Gastrocnemius medialis (tissue), 4 donors: ENCODE measurements around the gene TMCC1. TPM values are rescaled to one million over a fixed set of nuclear protein-coding genes. Genes with fewer than 3 reads are reported as not detected.

Experiments
- ATAC-seq, 2 donors: fragments of 150-250 bp; one replicate each; pipeline ENCODE4 v1.9.1; 2016
- DNase-seq, 2 donors: peaks; one replicate each; pipeline ENCODE4 v3.0.0-alpha.2; 2019
- H3K27ac ChIP-seq, 4 donors: fragments of 200-600 bp; sonication (generic); 1 replicate in 1 of 4; 2 replicates in 3 of 4; pipeline ENCODE4 v1.5.1; 2016 to 2018; ENCODE audit warnings: mild to moderate bottlenecking in 2 of 4, moderate library complexity in 1 of 4
- H3K27me3 ChIP-seq, 3 donors: fragments of 200-600 bp; sonication (generic) in 2 of 3; 1 replicate in 1 of 3; 2 replicates in 2 of 3; pipeline versions ENCODE4 v1.5.1 to v1.6.0; 2016 to 2019; ENCODE audit warnings: mild to moderate bottlenecking in 1 of 3, moderate library complexity in 1 of 3
- H3K36me3 ChIP-seq, 2 donors: fragments of 200-600 bp; sonication (generic) in 1 of 2; one replicate each; pipeline ENCODE4 v1.5.1; 2017 to 2018
- H3K4me1 ChIP-seq, 2 donors: fragments of 200-600 bp; sonication (generic) in 1 of 2; one replicate each; pipeline ENCODE4 v1.5.1; 2016 to 2017; ENCODE audit warnings: mild to moderate bottlenecking in 2 of 2
- H3K4me3 ChIP-seq, 4 donors: fragments of 200-600 bp; sonication (generic) in 3 of 4; 1 replicate in 1 of 4; 2 replicates in 3 of 4; pipeline ENCODE4 v1.5.1; 2016 to 2019; ENCODE audit warnings: mild to moderate bottlenecking in 2 of 4
- H3K9me3 ChIP-seq, 3 donors: fragments of 200-600 bp; sonication (generic) in 2 of 3; 1 replicate in 1 of 3; 2 replicates in 2 of 3; pipeline ENCODE4 v1.5.1; 2016 to 2019
- POLR2A ChIP-seq, 2 donors: fragments of 450-650 bp; IDR thresholded peaks; one replicate each; pipeline ENCODE4 v1.6.1; 2017; ENCODE audit warnings: antibody characterized with exemption in 2 of 2, mild to moderate bottlenecking in 2 of 2, moderate library complexity in 2 of 2
- in situ Hi-C, 4 donors: fragments of 200-750 bp; cut with MboI; loops; one replicate each; pipeline versions ENCODE4 v1.15.0 to v1.8.0; 2017; ENCODE audit warnings: low sequenced_read_pairs in 4 of 4
- intact Hi-C: fragments of 100-400 bp; cut with DNase I; formaldehyde crosslinking; loops from one replicate; pipeline ENCODE4 v1.15.1; 2023; ENCODE audit warnings: low total_unique reads
- total RNA-seq, 4 donors: library from RNA; depleted of rRNA; stranded (reverse); fragments of >200 nt; gene quantifications; one replicate each; pipeline versions ENCODE4 v1.1.0 to v1.2.3, GENCODE V29; 2016
- TF ChIP-seq, protein P1 (sequence below), 5 experiments: fragments of 450-650 bp in 3 of 5; fragments of 200-600 bp in 2 of 5; sonication (generic) in 2 of 5; IDR thresholded peaks in 4 of 5; conservative IDR thresholded peaks in 1 of 5; 1 replicate in 4 of 5; 2 replicates in 1 of 5; pipeline ENCODE4 v1.5.1; 2016 to 2019; ENCODE audit warnings: antibody characterized with exemption in 5 of 5, mild to moderate bottlenecking in 3 of 5, moderate library complexity in 3 of 5

Gene TMCC1
- total RNA-seq, 4 donors from 2014 or later, result 18.8 to 24.7 (median 20.2) TPM

- Histone ChIP-seq H3K9me3 (no peaks in the 10 kb centered on the region), H3K4me1 (peaks cover 0 to 3% of the 10 kb centered on the region in 2 donors), H3K36me3 (no peaks in the 10 kb centered on the region), H3K27ac (no peak overlapping the region), H3K4me3 (no peak overlapping the region), H3K27me3 (no peaks in the 10 kb centered on the region)
- intact Hi-C loops (loop anchor here (5.0 kb wide), 2 partner anchors 281 to 551 kb away; no protein-coding TSS in a partner anchor), in situ Hi-C loops (loop anchor here (5.0 to 25.0 kb wide), 4 partner anchors 279 to 446 kb away; no protein-coding TSS in a partner anchor)
- TF ChIP-seq, protein P1, sequence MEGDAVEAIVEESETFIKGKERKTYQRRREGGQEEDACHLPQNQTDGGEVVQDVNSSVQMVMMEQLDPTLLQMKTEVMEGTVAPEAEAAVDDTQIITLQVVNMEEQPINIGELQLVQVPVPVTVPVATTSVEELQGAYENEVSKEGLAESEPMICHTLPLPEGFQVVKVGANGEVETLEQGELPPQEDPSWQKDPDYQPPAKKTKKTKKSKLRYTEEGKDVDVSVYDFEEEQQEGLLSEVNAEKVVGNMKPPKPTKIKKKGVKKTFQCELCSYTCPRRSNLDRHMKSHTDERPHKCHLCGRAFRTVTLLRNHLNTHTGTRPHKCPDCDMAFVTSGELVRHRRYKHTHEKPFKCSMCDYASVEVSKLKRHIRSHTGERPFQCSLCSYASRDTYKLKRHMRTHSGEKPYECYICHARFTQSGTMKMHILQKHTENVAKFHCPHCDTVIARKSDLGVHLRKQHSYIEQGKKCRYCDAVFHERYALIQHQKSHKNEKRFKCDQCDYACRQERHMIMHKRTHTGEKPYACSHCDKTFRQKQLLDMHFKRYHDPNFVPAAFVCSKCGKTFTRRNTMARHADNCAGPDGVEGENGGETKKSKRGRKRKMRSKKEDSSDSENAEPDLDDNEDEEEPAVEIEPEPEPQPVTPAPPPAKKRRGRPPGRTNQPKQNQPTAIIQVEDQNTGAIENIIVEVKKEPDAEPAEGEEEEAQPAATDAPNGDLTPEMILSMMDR (IDR thresholded peaks at IDR 0.05 in 4 of 5, conservative IDR thresholded peaks at IDR 0.05 in 1 of 5), result no peak
- no peak for TF ChIP-seq POLR2A (IDR thresholded peaks at IDR 0.05)
- ATAC-seq (no peak), DNase-seq (no peak)
Observed at GRCh38 chr3:129933471-129933870, 40.0 kb upstream of the TMCC1 start.

- ATAC-seq (no peak), DNase-seq (no peak)
- H3K36me3 ChIP-seq, result no peaks in the 10 kb centered on the region
- in situ Hi-C loops (loop anchor here (10.0 to 25.0 kb wide), 2 partner anchors 295 to 442 kb away; no protein-coding TSS in a partner anchor), intact Hi-C loops (no loop called here)
- TF ChIP-seq, protein P1 (IDR thresholded peaks at IDR 0.05 in 4 of 5, conservative IDR thresholded peaks at IDR 0.05 in 1 of 5), result no peak
- no peak for TF ChIP-seq POLR2A (IDR thresholded peaks at IDR 0.05)
- H3K9me3 ChIP-seq, result no peaks in the 10 kb centered on the region
- H3K4me1 ChIP-seq, result peaks cover 0 to 2% of the 10 kb centered on the region in 2 donors
- no peak overlapping the region for H3K4me3 ChIP-seq
- H3K27me3 ChIP-seq, result no peaks in the 10 kb centered on the region
- no peak overlapping the region for H3K27ac ChIP-seq
Observed at GRCh38 chr3:129929383-129929782, 35.9 kb upstream of the TMCC1 start.

GRCh38 chr3:129927072-129927471 is 33.6 kb upstream of the TMCC1 start:
- H3K27ac ChIP-seq, result no peak overlapping the region
- ATAC-seq, result no peak
- in situ Hi-C loops, result loop anchor here (10.0 to 25.0 kb wide), 2 partner anchors 292 to 440 kb away; no protein-coding TSS in a partner anchor
- no peaks in the 10 kb centered on the region for H3K27me3 ChIP-seq
- no peaks in the 10 kb centered on the region for H3K4me1 ChIP-seq
- DNase-seq, result no peak
- TF ChIP-seq, protein P1 (IDR thresholded peaks at IDR 0.05 in 4 of 5, conservative IDR thresholded peaks at IDR 0.05 in 1 of 5), result no peak
- TF ChIP-seq POLR2A (IDR thresholded peaks at IDR 0.05), result no peak
- H3K4me3 ChIP-seq, result no peak overlapping the region
- no peaks in the 10 kb centered on the region for H3K9me3 ChIP-seq
- no peaks in the 10 kb centered on the region for H3K36me3 ChIP-seq
- intact Hi-C loops, result no loop called here

DNA sequence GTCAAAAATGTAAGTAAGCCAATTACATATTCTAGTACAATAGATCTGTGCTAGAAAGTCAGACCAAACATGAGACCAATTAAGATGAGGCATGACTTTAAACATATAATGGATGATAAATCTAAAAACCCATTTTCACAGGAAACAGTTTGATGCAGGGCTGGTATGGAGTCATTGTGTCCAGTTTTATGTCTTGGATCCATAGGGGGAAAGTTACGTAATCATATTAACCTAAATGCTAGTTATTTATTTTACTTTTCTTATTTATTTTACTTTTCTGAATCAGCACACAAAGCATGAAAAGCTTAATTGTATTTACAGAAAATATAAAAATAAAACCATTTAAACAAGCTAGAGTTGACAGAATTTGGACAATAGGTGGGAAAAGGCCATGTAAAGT is 26.3 kb upstream of the TMCC1 start:
- no peaks in the 10 kb centered on the region for H3K27me3 ChIP-seq
- TF ChIP-seq, protein P1 (IDR thresholded peaks at IDR 0.05 in 4 of 5, conservative IDR thresholded peaks at IDR 0.05 in 1 of 5), result no peak
- TF ChIP-seq POLR2A (IDR thresholded peaks at IDR 0.05), result no peak
- no peak overlapping the region for H3K27ac ChIP-seq
- H3K36me3 ChIP-seq, result no peaks in the 10 kb centered on the region
- H3K4me1 ChIP-seq, result no peaks in the 10 kb centered on the region
- intact Hi-C loops (no loop called here), in situ Hi-C loops (loop anchor here in 1 of 4 donors (10.0 kb wide), 1 partner anchor 285 kb away; no protein-coding TSS in a partner anchor)
- DNase-seq (no peak), ATAC-seq (no peak)
- no peak overlapping the region for H3K4me3 ChIP-seq
- H3K9me3 ChIP-seq, result peaks cover 0 to 20% (median 0%) of the 10 kb centered on the region in 3 donors

- H3K9me3 ChIP-seq, result peaks cover 0 to 20% (median 0%) of the 10 kb centered on the region in 3 donors
- no peak for DNase-seq
- intact Hi-C loops (no loop called here), in situ Hi-C loops (no loop called here)
- no peaks in the 10 kb centered on the region for H3K4me1 ChIP-seq
- no peak overlapping the region for H3K4me3 ChIP-seq
- no peaks in the 10 kb centered on the region for H3K27me3 ChIP-seq
- no peak overlapping the region for H3K27ac ChIP-seq
- no peaks in the 10 kb centered on the region for H3K36me3 ChIP-seq
- no peak for TF ChIP-seq POLR2A (IDR thresholded peaks at IDR 0.05)
- TF ChIP-seq, protein P1 (IDR thresholded peaks at IDR 0.05 in 4 of 5, conservative IDR thresholded peaks at IDR 0.05 in 1 of 5), result no peak
- ATAC-seq, result no peak
Observed at GRCh38 chr3:129919357-129919756, 25.8 kb upstream of the TMCC1 start.
